ENCODE results near the gene ZNF784. TPM values are rescaled to one million over a fixed set of nuclear protein-coding genes. Genes with fewer than 3 reads are reported as not detected.

The ZNF784 gene
- total and polyA plus RNA-seq, 9 of the 15 experiments (the other 6 are each of a cell fraction or from before 2014, with no cell fraction given): 0.14 to 6.1 (median 2.1) TPM

GRCh38 chr19:55672418-55672817, 48.1 kb upstream of the ZNF784 start (continued):
- no peak for TF ChIP-seq SRSF3 (IDR thresholded peaks at IDR 0.05; ENCODE audit: insufficient read depth, low read length)
- 0 out of 2 replicates have a peak, but pooled peaks have one; percentile 34 for TF ChIP-seq MTA2 (IDR thresholded peaks at IDR 0.05; ENCODE audit: low read depth)
- TF ChIP-seq GABPB2 (CRISPR knock-in tag; conservative IDR thresholded peaks at IDR 0.05): no peak
- TF ChIP-seq L3MBTL2 (IDR thresholded peaks at IDR 0.05): no peak
- TF ChIP-seq POLR2AphosphoS5 (IDR thresholded peaks at IDR 0.05; ENCODE audit: control insufficient read depth, insufficient read depth, low read depth, low read length): 0 out of 2 replicates have a peak, but pooled peaks have one; percentile 18
- 0 out of 2 replicates have a peak, but pooled peaks have one; percentile 22 for TF ChIP-seq STAT5A (IDR thresholded peaks at IDR 0.05; ENCODE audit: borderline replicate concordance, low read length)
- TF ChIP-seq TAL1 (IDR thresholded peaks at IDR 0.05): peak; percentile 64
- peak; percentile 61; the same call in 1 of the 2 replicates for TF ChIP-seq EP300 (IDR thresholded peaks at IDR 0.05; ENCODE audit: low read length)
- no peak for TF ChIP-seq ZNF511 (CRISPR knock-in tag; IDR thresholded peaks at IDR 0.05)

GRCh38 chr19:55671054-55671378, 46.6 kb upstream of the ZNF784 start:
- H3K79me2 ChIP-seq (ENCODE audit: control insufficient read depth, insufficient read depth, low read length): peaks cover 89% of the 10 kb centered on the region
- H3K4me3 ChIP-seq: no peak overlapping the region
- H2AFZ ChIP-seq (ENCODE audit: low read depth, low read length): no peak overlapping the region
- H3K9me3 ChIP-seq (replicated peaks; ENCODE audit: control insufficient read depth, insufficient read depth, low read depth, low read length): no peaks in the 10 kb centered on the region
- H3K36me3 ChIP-seq (ENCODE audit: control insufficient read depth, insufficient read depth, low read length): peaks cover 83% of the 10 kb centered on the region
- peaks cover 5% of the 10 kb centered on the region for H3K9me1 ChIP-seq (ENCODE audit: control insufficient read depth, insufficient read depth, low read length)
- ChIA-PET CTCF (ENCODE audit: low intra/inter-chr PET ratio) (no interaction called here), POLR2A (interaction anchor here (1.1 to 2.1 kb wide), 5 partner anchors 8 to 23 kb away, joined by 5 to 12 read pairs (median 7); partner anchors contain the start of genes CCDC106 and U2AF2)
- H3K4me2 ChIP-seq (ENCODE audit: insufficient read depth, low read length): no peak overlapping the region
- intact Hi-C loops (cut with micrococcal nuclease) (no loop called here), in situ Hi-C loops (cut with MboI) (no loop called here)
- H4K20me1 ChIP-seq (replicated peaks; ENCODE audit: control insufficient read depth, insufficient read depth, low read length): peaks cover 53% of the 10 kb centered on the region
- no peak for FAIRE-seq
- TF ChIP-seq SUPT5H (IDR thresholded peaks at IDR 0.05) (0 out of 2 replicates have a peak, but pooled peaks have one; percentile 2), NFE2L1 (tag; IDR thresholded peaks at IDR 0.05; ENCODE audit: borderline replicate concordance, low read depth) (no peak)
- no peak for ATAC-seq
- BruUV-seq (replicated peaks): no TSS peak
- peak overlapping the region in 1 of 2 experiments; percentile 14; a peak in 2 of 4 replicates for H3K9ac ChIP-seq (ENCODE audit: insufficient read depth in 1 of 2, low read depth in 2 of 2, low read length in 2 of 2)
- no peak overlapping the region for H3K27ac ChIP-seq (ENCODE audit: extremely low read depth, low read depth, low read length)
- H3K27me3 ChIP-seq (ENCODE audit: control insufficient read depth in 2 of 2, insufficient read depth in 2 of 2, low read length in 2 of 2): no peaks in the 10 kb centered on the region
- WGBS (ENCODE audit: insufficient coverage, low coverage, missing lambda C conversion rate): 43% methylated on average over 2 of the region's 2 CpGs
- H3K4me1 ChIP-seq (replicated peaks in 1 of 2; ENCODE audit: control insufficient read depth in 2 of 2, insufficient read depth in 2 of 2, low read length in 2 of 2): peaks cover 27 to 50% of the 10 kb centered on the region in 2 experiments
- peak in 1 of 4 experiments; percentile 16 for DNase-seq (ENCODE audit: extremely low read depth in 1 of 4, low spot score in 3 of 4)

All from K562 (cell line).